NCI-H345 (cell line): ENCODE results near the gene LRRC46.

ENCODE experiments used
- DNase-seq: peaks from one replicate; lab custom pipeline; 2025; lab: John Stamatoyannopoulos, UW

The LRRC46 gene

GRCh38 chr17:47851764-47852112 lies 20.3 kb downstream of the LRRC46 start:
- DNase-seq, result no peak

- DNase-seq, result no peak
These were observed 20.9 kb downstream of the LRRC46 start for GRCh38 chr17:47852113-47852949.

- DNase-seq, result no peak
These were observed 22.1 kb downstream of the LRRC46 start for GRCh38 chr17:47853616-47854015.

- no peak for DNase-seq
These were observed 24.3 kb downstream of the LRRC46 start for GRCh38 chr17:47855737-47856136.

- no peak for DNase-seq
These were observed 25.4 kb downstream of the LRRC46 start for GRCh38 chr17:47856830-47857229.

GRCh38 chr17:47857551-47858455 lies 26.3 kb downstream of the LRRC46 start:
- no peak for DNase-seq

GRCh38 chr17:47860386-47860785 lies 28.9 kb downstream of the LRRC46 start:
- DNase-seq, result no peak

GRCh38 chr17:47862621-47863440 lies 31.4 kb downstream of the LRRC46 start:
- no peak for DNase-seq

GRCh38 chr17:47864791-47865216 lies 33.3 kb downstream of the LRRC46 start:
- DNase-seq, result no peak

- no peak for DNase-seq
These were observed 35.5 kb downstream of the LRRC46 start for GRCh38 chr17:47866941-47867340.

- DNase-seq, result no peak
These were observed 36.5 kb downstream of the LRRC46 start for GRCh38 chr17:47867813-47868533.

GRCh38 chr17:47869114-47869513 lies 37.6 kb downstream of the LRRC46 start:
- no peak for DNase-seq

GRCh38 chr17:47870056-47870455 lies 38.6 kb downstream of the LRRC46 start:
- no peak for DNase-seq

- DNase-seq, result no peak
These were observed 39.6 kb downstream of the LRRC46 start for GRCh38 chr17:47871048-47871447.

GRCh38 chr17:47872019-47872650 lies 40.7 kb downstream of the LRRC46 start:
- DNase-seq, result no peak

- DNase-seq, result no peak
These were observed 41.2 kb downstream of the LRRC46 start for GRCh38 chr17:47872651-47873161.

GRCh38 chr17:47873200-47874090 lies 42.0 kb downstream of the LRRC46 start:
- DNase-seq, result no peak

GRCh38 chr17:47875011-47875985 lies 43.8 kb downstream of the LRRC46 start:
- no peak for DNase-seq
